Endothelial cell of umbilical vein (primary cell): ENCODE measurements around the gene CRYZL1. TPM values are rescaled to one million over a fixed set of nuclear protein-coding genes. Genes with fewer than 3 reads are reported as not detected.

Experiments
- BruUV-seq: library from RNA; stranded (reverse); fragments of 400-500 nt; replicated peaks from 2 replicates; lab custom pipeline; 2021; lab: Mats Ljungman, UMichigan
- CTCF ChIA-PET: fragments of 300-600, 350-600 bp; sonication (Branson Sonifier 250); formaldehyde crosslinking; loops from one replicate; lab custom pipeline; 2021; ENCODE audit warnings: antibody characterized with exemption, inconsistent platforms; lab: Charles Lee
- POLR2A ChIA-PET: fragments of 300-600, 350-600 bp; sonication (Branson Sonifier 250); formaldehyde crosslinking; loops from one replicate; lab custom pipeline; 2021; ENCODE audit warnings: antibody characterized with exemption, inconsistent platforms; lab: Charles Lee
- DNase-seq: peaks from one replicate; pipeline ENCODE4 v3.0.0-alpha.2; 2011; ENCODE audit warnings: low read depth, low spot score
- FAIRE-seq: peaks from 2 replicates; lab custom pipeline; 2011; peaks lifted over from hg19 to GRCh38; lab: Jason Lieb, UNC
- H2AFZ ChIP-seq: 2 replicates; pipeline ENCODE4 v1.6.0; 2012; ENCODE audit warnings: low read depth, low read length, control low read depth, inconsistent platforms
- H3K27ac ChIP-seq: 2 replicates; pipeline ENCODE4 v1.5.1; 2011; ENCODE audit warnings: low read depth, mild to moderate bottlenecking, control low read depth, low read length, moderate library complexity; ENCODE audit not compliant: insufficient read depth
- H3K27me3 ChIP-seq, 2 experiments: 2 replicates each; pipeline versions ENCODE4 v1.6.0 to v1.6.1; 2011; ENCODE audit warnings: low read length in 2 of 2, mixed read lengths in 1 of 2; ENCODE audit not compliant: control insufficient read depth in 2 of 2, insufficient read depth in 2 of 2
- H3K36me3 ChIP-seq, 2 experiments: 2 replicates in 1 of 2; 3 replicates in 1 of 2; pipeline ENCODE4 v1.5.1; 2011; ENCODE audit warnings: low read length in 2 of 2, mild to moderate bottlenecking in 1 of 2, moderate library complexity in 1 of 2; ENCODE audit not compliant: control insufficient read depth in 2 of 2, insufficient read depth in 2 of 2; ENCODE audit errors: extremely low read depth in 1 of 2
- H3K4me1 ChIP-seq: 3 replicates; pipeline ENCODE4 v1.5.1; 2011; ENCODE audit warnings: mild to moderate bottlenecking, low read length; ENCODE audit not compliant: control insufficient read depth, insufficient read depth; ENCODE audit errors: extremely low read depth
- H3K4me2 ChIP-seq: 2 replicates; pipeline ENCODE4 v1.6.1; 2011; ENCODE audit warnings: low read length, control low read depth, mixed read lengths; ENCODE audit not compliant: insufficient read depth
- H3K4me3 ChIP-seq, 3 experiments: fragments of 200-600 bp in 1 of 3; sonication (generic), shearing (Covaris generic) in 1 of 3; replicated peaks in 1 of 3; 2 replicates each; pipeline ENCODE4 v1.5.1; 2011 to 2016; ENCODE audit warnings: control low read depth in 3 of 3, low read length in 3 of 3, mild to moderate bottlenecking in 2 of 3, inconsistent platforms in 1 of 3, low read depth in 1 of 3, moderate library complexity in 1 of 3; ENCODE audit not compliant: insufficient read depth in 1 of 3
- H3K79me2 ChIP-seq: 2 replicates; pipeline ENCODE4 v1.6.0; 2012; ENCODE audit warnings: low read length, inconsistent platforms; ENCODE audit not compliant: control insufficient read depth, insufficient read depth
- H3K9ac ChIP-seq: replicated peaks from 2 replicates; pipeline ENCODE3; 2011; ENCODE audit warnings: low read length, control low read depth; ENCODE audit not compliant: insufficient read depth; ENCODE audit errors: extremely low read depth
- H3K9me1 ChIP-seq: replicated peaks from 3 replicates; pipeline ENCODE4 v1.6.0; 2011; ENCODE audit warnings: mild to moderate bottlenecking, low read length; ENCODE audit not compliant: control insufficient read depth, insufficient read depth; ENCODE audit errors: extremely low read depth
- H3K9me3 ChIP-seq: replicated peaks from 2 replicates; pipeline ENCODE4 v1.5.1; 2012; ENCODE audit warnings: low read length, inconsistent platforms; ENCODE audit not compliant: control insufficient read depth, insufficient read depth
- H4K20me1 ChIP-seq: replicated peaks from 2 replicates; pipeline ENCODE3; 2011; ENCODE audit warnings: mild to moderate bottlenecking, low read length; ENCODE audit not compliant: control insufficient read depth, insufficient read depth; ENCODE audit errors: extremely low read depth
- FOS ChIP-seq: IDR thresholded peaks from 2 replicates; pipeline ENCODE4 v1.6.1; 2011; ENCODE audit warnings: mild to moderate bottlenecking, low read length, moderate library complexity, borderline replicate concordance; ENCODE audit not compliant: insufficient read depth
- MAX ChIP-seq: IDR thresholded peaks from 2 replicates; pipeline ENCODE4 v1.6.1; 2011; ENCODE audit not compliant: insufficient read depth, insufficient read length
- POLR2A ChIP-seq: IDR thresholded peaks from 2 replicates; pipeline ENCODE4 v1.6.1; 2012; ENCODE audit warnings: low read depth, mild to moderate bottlenecking, control low read depth, low read length
- POLR2AphosphoS5 ChIP-seq: IDR thresholded peaks from 2 replicates; pipeline ENCODE4 v1.6.1; 2012; ENCODE audit warnings: low read depth, mild to moderate bottlenecking, control low read depth, low read length, moderate library complexity; ENCODE audit not compliant: insufficient read depth
- dilution Hi-C: fragments of 300-500 bp; cut with MboI; formaldehyde crosslinking; loops from one replicate; pipeline ENCODE4 v1.15.0; 2019; ENCODE audit warnings: low sequenced_read_pairs; ENCODE audit not compliant: extremely low pct_ligation_motif_present
- intact Hi-C: fragments of 100-400 bp; cut with micrococcal nuclease; formaldehyde crosslinking; loops from one replicate; pipeline ENCODE4 v1.10.0; 2022
- polyA plus RNA-seq, 4 experiments: library from polyadenylated mRNA; depleted of rRNA in 3 of 4; stranded (reverse) in 3 of 4; unstranded in 1 of 4; fragments of >200 nt; gene quantifications; 2 replicates each; pipeline versions ENCODE4 v1.2.1 to v1.2.3, GENCODE V29; 2011 to 2012; ENCODE audit warnings: missing spikeins in 1 of 4
- total RNA-seq: library from RNA; stranded (reverse); gene quantifications from 2 replicates; pipeline ENCODE4 v1.2.3, GENCODE V29; 2021

The CRYZL1 gene
- total and polyA plus RNA-seq, 2 donors (not counting 3 experiments of a cell fraction or from before 2014, with no cell fraction given) = 26.4 to 42.1 TPM

DNA sequence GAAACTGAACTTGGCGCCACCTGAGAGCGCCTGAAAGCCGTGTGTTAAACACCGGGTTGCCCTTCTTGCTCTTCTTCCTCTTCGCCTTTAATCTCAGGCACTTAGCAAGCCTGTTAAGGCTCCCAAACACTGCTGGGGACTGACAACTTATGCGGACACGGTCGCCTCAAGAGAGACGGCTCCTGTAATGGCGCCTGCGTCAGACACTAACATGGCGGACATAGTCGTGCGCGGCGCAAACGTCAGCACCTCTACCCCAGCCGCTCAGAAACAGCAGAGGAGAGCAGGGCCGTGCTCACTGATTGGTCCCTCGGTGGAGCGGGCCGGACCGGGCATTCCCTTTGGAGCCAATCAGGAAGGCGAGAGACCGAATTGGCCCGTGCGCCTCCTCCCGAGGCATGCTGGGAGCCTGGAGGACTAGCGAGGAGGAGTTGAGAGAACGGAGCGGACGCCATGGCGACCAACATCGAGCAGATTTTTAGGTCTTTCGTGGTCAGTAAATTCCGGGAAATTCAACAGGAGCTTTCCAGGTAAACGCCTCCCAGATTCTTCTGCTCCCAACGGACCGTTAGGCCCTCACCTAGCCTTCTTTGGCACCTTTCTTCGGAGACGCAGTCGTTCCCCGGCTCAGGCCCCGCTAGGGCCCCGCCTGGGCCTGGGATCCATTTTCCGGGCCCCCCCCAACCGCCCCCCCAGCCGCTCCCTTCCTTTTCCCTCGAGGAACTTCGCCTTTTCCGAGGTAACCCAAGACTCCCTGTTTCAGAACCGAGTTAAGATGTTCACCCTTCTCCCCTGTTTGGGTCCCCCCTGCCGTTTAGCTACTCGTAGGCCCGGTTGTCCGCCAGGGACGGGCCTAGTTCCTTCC is 98.7 kb downstream of the CRYZL1 start, which contains the start of gene SON:
Gene SON (plus strand): TSS at position 399 of the 865 bp plus-strand sequence. CDS start 55 bp downstream, at position 454.
- peaks cover 25% of the 10 kb centered on the region for H3K4me1 ChIP-seq
- peak; percentile 99 for DNase-seq
- peak within 1 kb of the TSS; percentile 93 for H3K27ac ChIP-seq
- H3K9me3 ChIP-seq = no peaks in the 10 kb centered on the region
- H3K79me2 ChIP-seq = peaks cover 76% of the 10 kb centered on the region
- peak within 1 kb of the TSS; percentile 97 for H3K9ac ChIP-seq
- H4K20me1 ChIP-seq = peaks cover 14% of the 10 kb centered on the region
- dilution Hi-C loops (no loop called here), intact Hi-C loops (loop anchor here (2.0 to 5.0 kb wide), 4 partner anchors 46 to 352 kb away; partner anchors contain the start of gene DONSON)
- peak within 1 kb of the TSS; percentile 71 to 98 (median 93) for H3K4me3 ChIP-seq
- peak within 1 kb of the TSS; percentile 71 for H2AFZ ChIP-seq
- peak within 1 kb of the TSS; percentile 100 for H3K4me2 ChIP-seq
- H3K9me1 ChIP-seq = no peaks in the 10 kb centered on the region
- H3K36me3 ChIP-seq = peaks cover 0 to 6% of the 10 kb centered on the region in 2 experiments
- no peak for TF ChIP-seq FOS
- TF ChIP-seq POLR2AphosphoS5 = peak; percentile 71
- TF ChIP-seq POLR2A = peak; percentile 91
- peak; percentile 65 for TF ChIP-seq MAX
- BruUV-seq = no TSS peak
- ChIA-PET POLR2A (interaction anchor here (0.6 to 1.4 kb wide), 7 partner anchors 39 to 984 kb away, joined by 3 to 9 read pairs (median 5); partner anchors contain the start of genes DNAJC28, DONSON and TMEM50B), CTCF (interaction anchor here (0.6 to 2.3 kb wide), 3 partner anchors 15 to 63 kb away, joined by 3 to 18 read pairs (median 3); no protein-coding TSS in a partner anchor)
- peak; percentile 97 for FAIRE-seq
- no peaks in the 10 kb centered on the region for H3K27me3 ChIP-seq
